ENCODE measurements around the gene BRD7. TPM values are rescaled to one million over a fixed set of nuclear protein-coding genes. Genes with fewer than 3 reads are reported as not detected.

BRD7 gene
- total RNA-seq, 1 donor from 2014 or later, result 112 TPM

DNA sequence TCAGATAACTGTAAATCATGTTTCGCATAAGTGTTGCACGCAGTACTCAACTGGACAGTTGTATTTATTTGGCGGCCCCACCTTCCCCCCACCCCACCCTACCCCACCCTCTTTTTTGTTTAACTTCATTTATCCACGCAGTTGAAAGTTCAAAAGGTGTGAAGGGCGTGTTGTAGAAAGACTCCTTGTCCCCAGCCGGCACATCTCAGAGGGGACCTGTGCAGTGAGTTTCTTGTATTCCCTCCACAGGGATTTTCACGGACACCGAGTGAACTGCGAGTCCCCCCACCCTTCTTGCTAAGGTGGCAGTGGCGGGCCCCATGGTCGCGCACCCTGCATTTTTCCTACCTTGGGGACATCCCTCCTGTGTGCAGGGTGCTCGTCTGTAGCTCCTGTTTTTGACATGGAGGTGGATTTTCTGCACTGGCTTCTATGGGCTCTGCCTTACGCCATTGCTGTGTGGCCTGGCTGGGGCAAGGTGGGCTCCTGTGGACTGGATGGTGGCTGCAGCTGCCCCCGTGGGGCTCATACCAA is 66.2 kb downstream of the BRD7 start:
- DNase-seq (ENCODE audit: low spot score), result no peak
- Mint-ChIP-seq H3K4me1 (ENCODE audit: unreplicated experiment) (peaks cover 3% of the 10 kb centered on the region), H3K36me3 (ENCODE audit: low read depth, unreplicated experiment) (no peaks in the 10 kb centered on the region), H3K27me3 (ENCODE audit: unreplicated experiment) (peaks cover 6% of the 10 kb centered on the region), H3K4me3 (ENCODE audit: unreplicated experiment) (no peak overlapping the region), H3K9me3 (ENCODE audit: unreplicated experiment) (no peaks in the 10 kb centered on the region), H3K27ac (ENCODE audit: unreplicated experiment) (no peak overlapping the region)
- TF ChIP-seq, protein P1, sequence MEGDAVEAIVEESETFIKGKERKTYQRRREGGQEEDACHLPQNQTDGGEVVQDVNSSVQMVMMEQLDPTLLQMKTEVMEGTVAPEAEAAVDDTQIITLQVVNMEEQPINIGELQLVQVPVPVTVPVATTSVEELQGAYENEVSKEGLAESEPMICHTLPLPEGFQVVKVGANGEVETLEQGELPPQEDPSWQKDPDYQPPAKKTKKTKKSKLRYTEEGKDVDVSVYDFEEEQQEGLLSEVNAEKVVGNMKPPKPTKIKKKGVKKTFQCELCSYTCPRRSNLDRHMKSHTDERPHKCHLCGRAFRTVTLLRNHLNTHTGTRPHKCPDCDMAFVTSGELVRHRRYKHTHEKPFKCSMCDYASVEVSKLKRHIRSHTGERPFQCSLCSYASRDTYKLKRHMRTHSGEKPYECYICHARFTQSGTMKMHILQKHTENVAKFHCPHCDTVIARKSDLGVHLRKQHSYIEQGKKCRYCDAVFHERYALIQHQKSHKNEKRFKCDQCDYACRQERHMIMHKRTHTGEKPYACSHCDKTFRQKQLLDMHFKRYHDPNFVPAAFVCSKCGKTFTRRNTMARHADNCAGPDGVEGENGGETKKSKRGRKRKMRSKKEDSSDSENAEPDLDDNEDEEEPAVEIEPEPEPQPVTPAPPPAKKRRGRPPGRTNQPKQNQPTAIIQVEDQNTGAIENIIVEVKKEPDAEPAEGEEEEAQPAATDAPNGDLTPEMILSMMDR (IDR thresholded peaks at IDR 0.05; ENCODE audit: unreplicated experiment), result no peak

DNA sequence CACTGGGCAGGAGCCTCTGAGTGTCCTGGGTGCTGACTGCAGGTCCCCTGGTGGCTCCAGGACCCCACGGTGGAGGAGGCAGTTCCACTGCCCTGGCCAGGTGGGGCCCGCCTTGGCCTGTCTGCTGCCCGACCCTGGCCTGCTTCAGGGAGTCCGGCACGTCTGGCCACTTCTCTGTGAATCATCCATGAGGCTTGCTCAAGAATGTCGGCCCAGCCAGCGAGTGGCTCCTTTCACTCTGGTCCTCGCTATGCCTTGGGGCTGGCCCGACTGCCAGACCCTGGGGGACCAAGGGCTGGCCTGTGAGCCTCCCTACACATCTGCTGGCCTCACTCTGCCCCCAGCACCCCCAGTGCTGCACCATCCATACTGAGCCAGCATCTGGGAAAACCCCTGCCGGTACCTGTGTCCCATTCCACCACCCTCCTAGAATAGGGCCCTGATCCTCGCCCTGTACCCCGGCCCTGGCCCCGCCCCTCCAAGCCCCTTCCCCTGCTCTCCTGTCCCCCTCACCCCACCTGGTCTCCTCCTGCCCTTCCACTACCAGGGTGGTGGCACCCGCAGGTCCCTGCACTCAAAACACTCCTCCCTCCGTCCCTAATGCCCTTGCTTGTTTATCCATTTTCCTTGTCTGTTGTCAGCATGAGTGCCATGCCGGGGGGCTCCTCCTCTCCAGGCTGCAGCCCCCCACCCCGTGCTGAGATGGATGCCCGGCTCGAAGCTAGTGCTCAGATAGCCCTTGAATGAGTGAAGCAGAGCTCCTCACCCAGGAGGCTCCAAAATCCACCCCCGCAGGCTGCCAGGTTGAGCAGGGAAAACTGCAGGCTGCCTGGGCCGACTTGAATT is 66.9 kb downstream of the BRD7 start:
- Mint-ChIP-seq H3K27me3 (ENCODE audit: unreplicated experiment) (peaks cover 5% of the 10 kb centered on the region), H3K4me3 (ENCODE audit: unreplicated experiment) (no peak overlapping the region), H3K9me3 (ENCODE audit: unreplicated experiment) (no peaks in the 10 kb centered on the region), H3K27ac (ENCODE audit: unreplicated experiment) (no peak overlapping the region), H3K36me3 (ENCODE audit: low read depth, unreplicated experiment) (no peaks in the 10 kb centered on the region), H3K4me1 (ENCODE audit: unreplicated experiment) (peaks cover 3% of the 10 kb centered on the region)
- TF ChIP-seq, protein P1 (IDR thresholded peaks at IDR 0.05; ENCODE audit: unreplicated experiment), result no peak
- DNase-seq (ENCODE audit: low spot score), result no peak

DNA sequence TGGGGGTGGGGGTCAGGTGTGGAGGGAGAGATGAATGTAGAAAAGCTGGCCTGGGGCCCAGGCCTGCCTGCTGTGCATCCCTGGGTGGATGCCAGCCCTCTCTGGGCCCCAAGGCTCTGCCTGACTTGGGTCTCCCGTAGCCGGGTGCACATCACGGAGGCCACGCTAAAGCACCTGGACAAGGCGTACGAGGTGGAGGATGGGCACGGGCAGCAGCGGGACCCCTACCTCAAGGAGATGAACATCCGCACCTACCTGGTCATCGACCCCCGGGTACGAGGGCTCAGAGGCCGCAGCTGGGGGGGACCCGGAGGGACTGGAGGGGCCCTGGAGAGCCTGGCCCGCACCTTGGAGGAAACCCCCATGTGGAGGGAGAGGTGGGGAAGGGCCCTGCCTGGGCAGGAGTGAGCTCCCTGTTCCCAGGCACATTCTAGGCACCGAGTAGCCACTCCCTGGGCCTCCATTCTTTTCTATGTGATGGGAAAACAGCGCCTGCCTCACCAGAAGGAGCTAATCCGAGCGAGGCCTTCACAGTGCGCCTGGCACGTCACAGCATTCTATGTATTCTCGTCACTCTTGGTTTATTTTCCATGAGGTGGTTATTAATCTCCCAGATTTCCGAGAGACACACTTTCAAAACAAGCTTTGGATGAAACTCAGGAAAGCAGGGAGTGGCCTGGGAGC is 67.7 kb downstream of the BRD7 start:
- Mint-ChIP-seq H3K27me3 (ENCODE audit: unreplicated experiment) (peaks cover 5% of the 10 kb centered on the region), H3K4me3 (ENCODE audit: unreplicated experiment) (no peak overlapping the region), H3K27ac (ENCODE audit: unreplicated experiment) (no peak overlapping the region), H3K36me3 (ENCODE audit: low read depth, unreplicated experiment) (no peaks in the 10 kb centered on the region), H3K9me3 (ENCODE audit: unreplicated experiment) (no peaks in the 10 kb centered on the region), H3K4me1 (ENCODE audit: unreplicated experiment) (no peaks in the 10 kb centered on the region)
- TF ChIP-seq, protein P1 (IDR thresholded peaks at IDR 0.05; ENCODE audit: unreplicated experiment), result no peak
- no peak for DNase-seq (ENCODE audit: low spot score)

DNA sequence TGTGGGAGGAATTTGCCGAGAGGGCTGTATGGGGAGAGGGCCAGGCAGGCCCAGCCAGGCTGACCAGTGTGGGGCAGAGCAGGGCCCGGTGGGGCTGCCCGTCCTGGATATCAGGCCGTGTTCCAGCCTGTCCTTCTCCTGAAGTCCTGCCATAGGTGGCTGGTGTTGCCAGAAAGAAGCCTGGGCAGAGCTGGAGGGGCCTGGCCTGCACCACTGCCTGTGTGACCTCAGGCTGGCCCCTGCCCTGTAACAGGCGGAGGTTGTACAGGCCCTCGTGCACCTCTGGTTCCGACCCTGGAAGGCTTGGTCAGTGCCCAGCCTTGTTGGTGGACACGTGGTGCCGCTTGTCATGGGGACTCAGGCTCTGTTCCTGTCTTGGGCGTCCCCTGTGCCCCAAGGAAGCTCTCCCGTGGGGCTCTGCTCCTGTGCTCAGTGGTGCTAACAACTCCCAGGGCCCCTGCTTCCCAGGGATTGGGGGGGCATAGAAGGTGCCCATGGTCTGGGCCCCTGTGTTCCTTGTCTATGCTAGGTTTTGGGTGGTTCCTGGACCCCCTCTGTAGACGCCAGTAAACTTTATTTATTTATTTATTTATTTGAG is 69.2 kb downstream of the BRD7 start:
- Mint-ChIP-seq H3K9me3 (ENCODE audit: unreplicated experiment) (no peaks in the 10 kb centered on the region), H3K4me1 (ENCODE audit: unreplicated experiment) (no peaks in the 10 kb centered on the region), H3K4me3 (ENCODE audit: unreplicated experiment) (no peak overlapping the region), H3K27me3 (ENCODE audit: unreplicated experiment) (peaks cover 5% of the 10 kb centered on the region), H3K36me3 (ENCODE audit: low read depth, unreplicated experiment) (no peaks in the 10 kb centered on the region), H3K27ac (ENCODE audit: unreplicated experiment) (no peak overlapping the region)
- DNase-seq (ENCODE audit: low spot score), result no peak
- TF ChIP-seq, protein P1 (IDR thresholded peaks at IDR 0.05; ENCODE audit: unreplicated experiment), result no peak

Data from endothelial cell (in vitro differentiated cells).